H9 (cell line): Measurements from ENCODE around the gene ACOT11. TPM values are rescaled to one million over a fixed set of nuclear protein-coding genes. Genes with fewer than 3 reads are reported as not detected.

Experiments
- DNase-seq: peaks from one replicate; pipeline ENCODE4 v3.0.0-alpha.2; 2017
- H2AFZ ChIP-seq: one replicate; pipeline ENCODE4 v1.6.1; 2013; ENCODE audit warnings: mild to moderate bottlenecking, low read length, control low read depth, moderate library complexity
- H2AK5ac ChIP-seq: 2 replicates; pipeline ENCODE4 v1.6.1; 2013; ENCODE audit warnings: low read length, control low read depth, mixed read lengths; ENCODE audit not compliant: insufficient read length
- H2BK120ac ChIP-seq: one replicate; pipeline ENCODE4 v1.6.1; 2013; ENCODE audit warnings: low read depth, mild to moderate bottlenecking, low read length, control low read depth, inconsistent platforms; ENCODE audit not compliant: poor library complexity, severe bottlenecking
- H2BK12ac ChIP-seq: 2 replicates; pipeline ENCODE4 v1.6.1; 2013; ENCODE audit warnings: low read length, control low read depth, mixed read lengths, low read depth; ENCODE audit not compliant: insufficient read length
- H2BK15ac ChIP-seq: 2 replicates; pipeline ENCODE4 v1.6.1; 2013; ENCODE audit warnings: low read depth, low read length, control low read depth
- H2BK20ac ChIP-seq: one replicate; pipeline ENCODE4 v1.6.1; 2013; ENCODE audit warnings: low read depth, mild to moderate bottlenecking, low read length, control low read depth, inconsistent platforms; ENCODE audit not compliant: poor library complexity, severe bottlenecking
- H2BK5ac ChIP-seq: 2 replicates; pipeline ENCODE4 v1.6.1; 2013; ENCODE audit warnings: low read length, control low read depth, mixed read lengths; ENCODE audit not compliant: insufficient read length
- H3K14ac ChIP-seq: 2 replicates; pipeline ENCODE4 v1.6.1; 2013; ENCODE audit warnings: low read length, control low read depth; ENCODE audit not compliant: insufficient read depth
- H3K18ac ChIP-seq: 2 replicates; pipeline ENCODE4 v1.6.1; 2013; ENCODE audit warnings: low read depth, mild to moderate bottlenecking, mixed read lengths, low read length, control low read depth; ENCODE audit not compliant: insufficient read length
- H3K23ac ChIP-seq: 2 replicates; pipeline ENCODE4 v1.6.1; 2013; ENCODE audit warnings: low read length, control low read depth, mixed read lengths, low read depth; ENCODE audit not compliant: insufficient read length
- H3K23me2 ChIP-seq: 2 replicates; pipeline ENCODE4 v1.6.1; 2013; ENCODE audit warnings: low read depth, mild to moderate bottlenecking, mixed read lengths, low read length, control low read depth; ENCODE audit not compliant: insufficient read length, poor library complexity, severe bottlenecking
- H3K27ac ChIP-seq: 2 replicates; pipeline ENCODE4 v1.5.1; 2013; ENCODE audit warnings: low read length, control low read depth, mixed read lengths, low read depth; ENCODE audit not compliant: insufficient read length
- H3K27me3 ChIP-seq: 2 replicates; pipeline ENCODE4 v1.6.1; 2013; ENCODE audit warnings: low read length, control low read depth, inconsistent platforms; ENCODE audit not compliant: insufficient read depth
- H3K4ac ChIP-seq: 2 replicates; pipeline ENCODE4 v1.6.1; 2013; ENCODE audit warnings: low read depth, mild to moderate bottlenecking, control low read depth, inconsistent platforms, low read length, moderate library complexity
- H3K4me1 ChIP-seq: 2 replicates; pipeline ENCODE4 v1.6.1; 2013; ENCODE audit warnings: low read length, control low read depth, inconsistent platforms; ENCODE audit not compliant: insufficient read depth
- H3K4me2 ChIP-seq: 2 replicates; pipeline ENCODE4 v1.6.1; 2013; ENCODE audit warnings: low read length, control low read depth, mixed read lengths; ENCODE audit not compliant: insufficient read length, insufficient read depth
- H3K56ac ChIP-seq: 2 replicates; pipeline ENCODE4 v1.6.1; 2013; ENCODE audit warnings: low read depth, mild to moderate bottlenecking, mixed read lengths, low read length, control low read depth; ENCODE audit not compliant: insufficient read length
- H3K79me1 ChIP-seq: 2 replicates; pipeline ENCODE4 v1.6.1; 2013; ENCODE audit warnings: low read depth, mild to moderate bottlenecking, moderate library complexity, low read length, control low read depth, inconsistent platforms; ENCODE audit not compliant: insufficient read depth, poor library complexity, severe bottlenecking
- H3K79me2 ChIP-seq: 2 replicates; pipeline ENCODE4 v1.6.1; 2013; ENCODE audit warnings: low read length, control low read depth, inconsistent platforms; ENCODE audit not compliant: insufficient read depth
- H3K9ac ChIP-seq: 2 replicates; pipeline ENCODE4 v1.6.1; 2013; ENCODE audit warnings: low read length, control low read depth, mixed read lengths; ENCODE audit not compliant: insufficient read length; ENCODE audit errors: extremely low read depth
- H3K9me3 ChIP-seq: one replicate; pipeline ENCODE4 v1.6.1; 2013; ENCODE audit warnings: low read depth, low read length, inconsistent platforms; ENCODE audit not compliant: control insufficient read depth
- H3T11ph ChIP-seq: one replicate; pipeline ENCODE4 v1.6.1; 2013; ENCODE audit warnings: mild to moderate bottlenecking, low read length, control low read depth, inconsistent platforms
- H4K20me1 ChIP-seq: one replicate; pipeline ENCODE4 v1.6.1; 2013; ENCODE audit not compliant: control insufficient read depth, insufficient read length, insufficient read depth
- H4K5ac ChIP-seq: 2 replicates; pipeline ENCODE4 v1.6.1; 2013; ENCODE audit warnings: low read depth, mild to moderate bottlenecking, mixed read lengths, low read length, control low read depth; ENCODE audit not compliant: insufficient read length
- H4K8ac ChIP-seq: replicated peaks from 2 replicates; pipeline ENCODE4 v1.6.1; 2013; ENCODE audit warnings: low read length, control low read depth, mixed read lengths, low read depth; ENCODE audit not compliant: insufficient read length
- H4K91ac ChIP-seq: 2 replicates; pipeline ENCODE4 v1.6.1; 2013; ENCODE audit warnings: low read depth, mild to moderate bottlenecking, moderate library complexity, mixed read lengths, low read length, control low read depth; ENCODE audit not compliant: insufficient read length
- H3K27ac Mint-ChIP-seq, 3 experiments: 2 replicates in 2 of 3; 3 replicates in 1 of 3; pipeline ENCODE4 v1.8.0; 2020 to 2021; ENCODE audit warnings: mixed read lengths in 3 of 3, mild to moderate bottlenecking in 1 of 3, moderate library complexity in 1 of 3
- H3K27me3 Mint-ChIP-seq: 2 replicates; pipeline ENCODE4 v1.8.0; 2021; ENCODE audit warnings: low read depth, mild to moderate bottlenecking, moderate library complexity, mixed read lengths
- H3K36me3 Mint-ChIP-seq, 3 experiments: 2 replicates in 2 of 3; 3 replicates in 1 of 3; pipeline ENCODE4 v1.8.0; 2020 to 2021; ENCODE audit warnings: low read depth in 3 of 3, mixed read lengths in 3 of 3; ENCODE audit not compliant: insufficient read depth in 1 of 3
- H3K4me1 Mint-ChIP-seq, 2 experiments: 2 replicates each; pipeline ENCODE4 v1.8.0; 2020; ENCODE audit warnings: mixed read lengths in 2 of 2
- H3K4me3 Mint-ChIP-seq, 2 experiments: 2 replicates in 1 of 2; 3 replicates in 1 of 2; pipeline ENCODE4 v1.8.0; 2020 to 2021; ENCODE audit warnings: mild to moderate bottlenecking in 2 of 2, mixed read lengths in 2 of 2, moderate library complexity in 1 of 2
- H3K9me3 Mint-ChIP-seq, 2 experiments: 2 replicates in 1 of 2; 3 replicates in 1 of 2; pipeline ENCODE4 v1.8.0; 2020; ENCODE audit warnings: mild to moderate bottlenecking in 2 of 2, mixed read lengths in 2 of 2, moderate library complexity in 1 of 2
- CTCF ChIP-seq: fragments of 200-600 bp; sonication (generic); conservative IDR thresholded peaks from 3 replicates; pipeline ENCODE4 v1.8.0; 2021; ENCODE audit warnings: antibody characterized with exemption, mild to moderate bottlenecking
- WGBS: extraction: QIAGEN DNeasy Blood & Tissue Kit; methylation state at CpG from one replicate; pipeline ENCODE4 v1.1.7; 2013; ENCODE audit warnings: missing lambda C conversion rate, low lambda C conversion rate, mixed read lengths; ENCODE audit not compliant: insufficient read length; ENCODE audit errors: extremely low coverage; 5-methylcytosine and 5-hydroxymethylcytosine counted together
- total RNA-seq: library from RNA; stranded (reverse); gene quantifications from 2 replicates; pipeline ENCODE4 v1.2.1, GENCODE V29; 2021

The ACOT11 gene
- total RNA-seq, 1 experiment from 2014 or later: 4.0 TPM

GRCh38 chr1:54553602-54554313 lies 5.7 kb downstream of the ACOT11 start:
- no peak for DNase-seq
- Histone ChIP-seq H2BK20ac (no peak overlapping the region), H2BK12ac (no peak overlapping the region), H3K23me2 (no peaks in the 10 kb centered on the region), H3K79me1 (no peaks in the 10 kb centered on the region), H3K4me1 (no peaks in the 10 kb centered on the region), H4K91ac (no peak overlapping the region), H3K4me2 (no peak overlapping the region), H3K27ac (no peak overlapping the region), H3K23ac (no peak overlapping the region), H3K79me2 (no peaks in the 10 kb centered on the region), H2AK5ac (no peak overlapping the region), H2AFZ (no peak overlapping the region), H3K4ac (no peak overlapping the region), H3T11ph (no peak overlapping the region), H3K18ac (no peak overlapping the region), H3K9me3 (no peaks in the 10 kb centered on the region), H3K14ac (no peak overlapping the region), H3K56ac (no peak overlapping the region), H2BK15ac (no peak overlapping the region), H4K5ac (no peak overlapping the region), H3K9ac (no peak overlapping the region), H4K8ac (no peak overlapping the region), H2BK5ac (no peak overlapping the region), H3K27me3 (no peaks in the 10 kb centered on the region), H4K20me1 (no peaks in the 10 kb centered on the region), H2BK120ac (no peak overlapping the region)
- H3K4me1 Mint-ChIP-seq: peaks cover 5 to 7% of the 10 kb centered on the region in 2 experiments; a peak in 3 of 4 replicates
- no peak overlapping the region for H3K4me3 Mint-ChIP-seq
- WGBS: no CpG with 5 or more reads among the region's 8 CpGs
- H3K27ac Mint-ChIP-seq: no peak overlapping the region
- H3K36me3 Mint-ChIP-seq: peaks cover 0 to 7% (median 0%) of the 10 kb centered on the region in 3 experiments; a peak in 4 of 7 replicates
- H3K27me3 Mint-ChIP-seq: no peaks in the 10 kb centered on the region; the same call in none of the 2 replicates
- peaks cover 11 to 12% of the 10 kb centered on the region in 2 experiments for H3K9me3 Mint-ChIP-seq
- no peak for TF ChIP-seq CTCF
